Measurements from ENCODE around the gene CEP112.

DNA sequence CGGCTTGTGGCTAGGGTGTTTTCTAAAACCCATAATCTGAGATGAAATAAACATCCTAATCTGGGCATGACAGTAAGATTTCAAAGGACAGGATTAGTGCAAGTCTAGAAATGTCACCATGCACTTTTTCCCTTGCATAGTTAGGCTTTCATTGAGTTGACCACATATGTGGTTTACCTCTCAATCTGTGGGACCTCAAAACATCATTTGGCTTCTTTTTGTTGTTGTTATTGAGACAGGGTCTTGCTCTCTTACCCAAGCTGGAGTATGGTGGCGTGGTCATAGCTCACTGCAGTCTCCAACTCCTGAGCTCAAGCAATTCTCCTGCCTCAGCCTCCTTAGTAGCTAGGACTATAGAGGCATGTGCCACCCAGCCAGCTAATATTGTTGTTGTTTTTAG is 197.8 kb downstream of the CEP112 start:
- TF ChIP-seq ETV6 (conservative IDR thresholded peaks at IDR 0.05 in 1 of 2, IDR thresholded peaks at IDR 0.05 in 1 of 2; ENCODE audit: borderline replicate concordance in 1 of 2, low read depth in 1 of 2) (no peak), CBX5 (IDR thresholded peaks at IDR 0.05; ENCODE audit: low read depth) (no peak), IRF4 (IDR thresholded peaks at IDR 0.05; ENCODE audit: low read depth, low read length) (no peak), CHD4 (IDR thresholded peaks at IDR 0.05) (no peak), POLR2AphosphoS5 (IDR thresholded peaks at IDR 0.05; ENCODE audit: low read length) (no peak), EP300 (IDR thresholded peaks at IDR 0.05; ENCODE audit: borderline replicate concordance in 1 of 2, control insufficient read depth in 1 of 2, low read depth in 2 of 2, low read length in 2 of 2) (no peak), NFYB (IDR thresholded peaks at IDR 0.05; ENCODE audit: insufficient read depth, low read depth, low read length) (no peak)
- TF ChIP-seq, protein P1, sequence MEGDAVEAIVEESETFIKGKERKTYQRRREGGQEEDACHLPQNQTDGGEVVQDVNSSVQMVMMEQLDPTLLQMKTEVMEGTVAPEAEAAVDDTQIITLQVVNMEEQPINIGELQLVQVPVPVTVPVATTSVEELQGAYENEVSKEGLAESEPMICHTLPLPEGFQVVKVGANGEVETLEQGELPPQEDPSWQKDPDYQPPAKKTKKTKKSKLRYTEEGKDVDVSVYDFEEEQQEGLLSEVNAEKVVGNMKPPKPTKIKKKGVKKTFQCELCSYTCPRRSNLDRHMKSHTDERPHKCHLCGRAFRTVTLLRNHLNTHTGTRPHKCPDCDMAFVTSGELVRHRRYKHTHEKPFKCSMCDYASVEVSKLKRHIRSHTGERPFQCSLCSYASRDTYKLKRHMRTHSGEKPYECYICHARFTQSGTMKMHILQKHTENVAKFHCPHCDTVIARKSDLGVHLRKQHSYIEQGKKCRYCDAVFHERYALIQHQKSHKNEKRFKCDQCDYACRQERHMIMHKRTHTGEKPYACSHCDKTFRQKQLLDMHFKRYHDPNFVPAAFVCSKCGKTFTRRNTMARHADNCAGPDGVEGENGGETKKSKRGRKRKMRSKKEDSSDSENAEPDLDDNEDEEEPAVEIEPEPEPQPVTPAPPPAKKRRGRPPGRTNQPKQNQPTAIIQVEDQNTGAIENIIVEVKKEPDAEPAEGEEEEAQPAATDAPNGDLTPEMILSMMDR (IDR thresholded peaks at IDR 0.05 in 2 of 3, conservative IDR thresholded peaks at IDR 0.05 in 1 of 3; ENCODE audit: control insufficient read depth in 2 of 3, extremely low read depth in 1 of 3, insufficient read depth in 1 of 3, low read depth in 3 of 3, low read length in 3 of 3), result no peak
- TF ChIP-seq, protein P2, sequence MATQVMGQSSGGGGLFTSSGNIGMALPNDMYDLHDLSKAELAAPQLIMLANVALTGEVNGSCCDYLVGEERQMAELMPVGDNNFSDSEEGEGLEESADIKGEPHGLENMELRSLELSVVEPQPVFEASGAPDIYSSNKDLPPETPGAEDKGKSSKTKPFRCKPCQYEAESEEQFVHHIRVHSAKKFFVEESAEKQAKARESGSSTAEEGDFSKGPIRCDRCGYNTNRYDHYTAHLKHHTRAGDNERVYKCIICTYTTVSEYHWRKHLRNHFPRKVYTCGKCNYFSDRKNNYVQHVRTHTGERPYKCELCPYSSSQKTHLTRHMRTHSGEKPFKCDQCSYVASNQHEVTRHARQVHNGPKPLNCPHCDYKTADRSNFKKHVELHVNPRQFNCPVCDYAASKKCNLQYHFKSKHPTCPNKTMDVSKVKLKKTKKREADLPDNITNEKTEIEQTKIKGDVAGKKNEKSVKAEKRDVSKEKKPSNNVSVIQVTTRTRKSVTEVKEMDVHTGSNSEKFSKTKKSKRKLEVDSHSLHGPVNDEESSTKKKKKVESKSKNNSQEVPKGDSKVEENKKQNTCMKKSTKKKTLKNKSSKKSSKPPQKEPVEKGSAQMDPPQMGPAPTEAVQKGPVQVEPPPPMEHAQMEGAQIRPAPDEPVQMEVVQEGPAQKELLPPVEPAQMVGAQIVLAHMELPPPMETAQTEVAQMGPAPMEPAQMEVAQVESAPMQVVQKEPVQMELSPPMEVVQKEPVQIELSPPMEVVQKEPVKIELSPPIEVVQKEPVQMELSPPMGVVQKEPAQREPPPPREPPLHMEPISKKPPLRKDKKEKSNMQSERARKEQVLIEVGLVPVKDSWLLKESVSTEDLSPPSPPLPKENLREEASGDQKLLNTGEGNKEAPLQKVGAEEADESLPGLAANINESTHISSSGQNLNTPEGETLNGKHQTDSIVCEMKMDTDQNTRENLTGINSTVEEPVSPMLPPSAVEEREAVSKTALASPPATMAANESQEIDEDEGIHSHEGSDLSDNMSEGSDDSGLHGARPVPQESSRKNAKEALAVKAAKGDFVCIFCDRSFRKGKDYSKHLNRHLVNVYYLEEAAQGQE (IDR thresholded peaks at IDR 0.05; ENCODE audit: low read depth, low read length), result no peak
- TF ChIP-seq, protein P3, sequence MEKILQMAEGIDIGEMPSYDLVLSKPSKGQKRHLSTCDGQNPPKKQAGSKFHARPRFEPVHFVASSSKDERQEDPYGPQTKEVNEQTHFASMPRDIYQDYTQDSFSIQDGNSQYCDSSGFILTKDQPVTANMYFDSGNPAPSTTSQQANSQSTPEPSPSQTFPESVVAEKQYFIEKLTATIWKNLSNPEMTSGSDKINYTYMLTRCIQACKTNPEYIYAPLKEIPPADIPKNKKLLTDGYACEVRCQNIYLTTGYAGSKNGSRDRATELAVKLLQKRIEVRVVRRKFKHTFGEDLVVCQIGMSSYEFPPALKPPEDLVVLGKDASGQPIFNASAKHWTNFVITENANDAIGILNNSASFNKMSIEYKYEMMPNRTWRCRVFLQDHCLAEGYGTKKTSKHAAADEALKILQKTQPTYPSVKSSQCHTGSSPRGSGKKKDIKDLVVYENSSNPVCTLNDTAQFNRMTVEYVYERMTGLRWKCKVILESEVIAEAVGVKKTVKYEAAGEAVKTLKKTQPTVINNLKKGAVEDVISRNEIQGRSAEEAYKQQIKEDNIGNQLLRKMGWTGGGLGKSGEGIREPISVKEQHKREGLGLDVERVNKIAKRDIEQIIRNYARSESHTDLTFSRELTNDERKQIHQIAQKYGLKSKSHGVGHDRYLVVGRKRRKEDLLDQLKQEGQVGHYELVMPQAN (conservative IDR thresholded peaks at IDR 0.05), result no peak
- TF ChIP-seq, protein P4, sequence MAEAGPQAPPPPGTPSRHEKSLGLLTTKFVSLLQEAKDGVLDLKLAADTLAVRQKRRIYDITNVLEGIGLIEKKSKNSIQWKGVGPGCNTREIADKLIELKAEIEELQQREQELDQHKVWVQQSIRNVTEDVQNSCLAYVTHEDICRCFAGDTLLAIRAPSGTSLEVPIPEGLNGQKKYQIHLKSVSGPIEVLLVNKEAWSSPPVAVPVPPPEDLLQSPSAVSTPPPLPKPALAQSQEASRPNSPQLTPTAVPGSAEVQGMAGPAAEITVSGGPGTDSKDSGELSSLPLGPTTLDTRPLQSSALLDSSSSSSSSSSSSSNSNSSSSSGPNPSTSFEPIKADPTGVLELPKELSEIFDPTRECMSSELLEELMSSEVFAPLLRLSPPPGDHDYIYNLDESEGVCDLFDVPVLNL (IDR thresholded peaks at IDR 0.05; ENCODE audit: low read depth, low read length), result no peak

All from GM12878 (cell line).